GM12873 (cell line): Measurements from ENCODE around the gene LRRC46.

Experiments
- CTCF ChIP-seq: IDR thresholded peaks from 2 replicates; pipeline ENCODE4 v1.5.1; 2012; ENCODE audit warnings: low read depth, mild to moderate bottlenecking, moderate library complexity, low read length, control low read depth; ENCODE audit not compliant: insufficient read depth; ENCODE audit errors: missing control alignments

The LRRC46 gene

GRCh38 chr17:47867813-47868533 is 36.5 kb downstream of the LRRC46 start:
- TF ChIP-seq CTCF, result no peak

- no peak for TF ChIP-seq CTCF
These were observed 37.6 kb downstream of the LRRC46 start for GRCh38 chr17:47869114-47869513.

- TF ChIP-seq CTCF, result no peak
These were observed 38.6 kb downstream of the LRRC46 start for GRCh38 chr17:47870056-47870455.

GRCh38 chr17:47871048-47871447 is 39.6 kb downstream of the LRRC46 start:
- no peak for TF ChIP-seq CTCF

GRCh38 chr17:47872019-47872650 is 40.7 kb downstream of the LRRC46 start:
- no peak for TF ChIP-seq CTCF

GRCh38 chr17:47872651-47873161 is 41.2 kb downstream of the LRRC46 start:
- TF ChIP-seq CTCF, result no peak

- TF ChIP-seq CTCF, result no peak
These were observed 42.0 kb downstream of the LRRC46 start for GRCh38 chr17:47873200-47874090.
